PC-3 (cell line): ENCODE results near the gene CSNK1G1.

Source experiments
- EZH2 ChIP-seq: fragments of 300-600 bp; sonication (generic); IDR thresholded peaks from one replicate; pipeline ENCODE4 v1.6.1; 2017; ENCODE audit warnings: antibody characterized with exemption, mild to moderate bottlenecking, low read length; ENCODE audit not compliant: unreplicated experiment
- EZH2phosphoT487 ChIP-seq: fragments of 300-600 bp; sonication (generic); IDR thresholded peaks from 2 replicates; pipeline ENCODE4 v1.6.1; 2018; ENCODE audit warnings: mild to moderate bottlenecking, antibody characterized with exemption, low read length, borderline replicate concordance
- TF ChIP-seq, protein P1 (sequence below): fragments of 300-600 bp; sonication (generic); conservative IDR thresholded peaks from 2 replicates; pipeline ENCODE4 v1.5.1; 2017; ENCODE audit warnings: antibody characterized with exemption, low read depth, mild to moderate bottlenecking, low read length

DNA sequence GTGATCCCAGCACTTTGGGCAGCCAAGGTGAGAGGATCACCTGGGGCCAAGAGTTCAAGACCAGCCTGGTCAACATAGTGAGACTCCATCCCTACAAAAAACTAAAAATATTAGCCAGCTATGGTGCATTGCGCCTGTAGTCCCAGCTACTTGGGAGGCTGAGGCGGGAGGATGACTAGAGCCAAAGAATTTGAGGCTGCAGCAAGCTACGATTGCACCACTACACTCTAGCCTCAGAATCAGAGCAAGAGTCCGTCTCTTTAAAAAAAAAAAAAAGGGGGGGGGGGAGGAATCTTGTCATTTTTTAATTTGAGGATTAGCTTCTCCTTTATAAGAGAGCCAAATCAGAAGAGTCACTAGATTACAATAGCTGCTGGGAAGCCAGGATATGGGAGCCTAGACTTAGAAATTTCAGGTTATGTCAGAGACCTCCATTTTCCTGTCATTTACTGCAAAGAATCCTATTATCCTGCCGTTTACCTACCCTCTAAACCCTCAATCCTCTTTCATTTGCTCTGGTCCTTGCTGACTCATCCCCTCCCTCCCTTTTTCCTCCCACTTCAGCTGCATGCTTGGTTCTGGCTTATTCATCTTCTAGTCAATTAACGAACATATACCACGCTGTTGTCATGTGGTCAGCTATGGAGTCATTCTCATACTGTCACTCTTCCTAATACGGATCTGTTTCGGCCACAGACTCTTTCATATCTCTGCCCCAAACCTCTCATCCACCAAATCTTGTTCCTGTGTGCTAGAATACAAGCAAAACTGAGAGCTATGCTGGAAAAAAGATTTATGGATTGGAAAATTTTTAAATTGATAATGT is 109.4 kb downstream of the CSNK1G1 start:
- TF ChIP-seq EZH2 = no peak
- TF ChIP-seq, protein P1, sequence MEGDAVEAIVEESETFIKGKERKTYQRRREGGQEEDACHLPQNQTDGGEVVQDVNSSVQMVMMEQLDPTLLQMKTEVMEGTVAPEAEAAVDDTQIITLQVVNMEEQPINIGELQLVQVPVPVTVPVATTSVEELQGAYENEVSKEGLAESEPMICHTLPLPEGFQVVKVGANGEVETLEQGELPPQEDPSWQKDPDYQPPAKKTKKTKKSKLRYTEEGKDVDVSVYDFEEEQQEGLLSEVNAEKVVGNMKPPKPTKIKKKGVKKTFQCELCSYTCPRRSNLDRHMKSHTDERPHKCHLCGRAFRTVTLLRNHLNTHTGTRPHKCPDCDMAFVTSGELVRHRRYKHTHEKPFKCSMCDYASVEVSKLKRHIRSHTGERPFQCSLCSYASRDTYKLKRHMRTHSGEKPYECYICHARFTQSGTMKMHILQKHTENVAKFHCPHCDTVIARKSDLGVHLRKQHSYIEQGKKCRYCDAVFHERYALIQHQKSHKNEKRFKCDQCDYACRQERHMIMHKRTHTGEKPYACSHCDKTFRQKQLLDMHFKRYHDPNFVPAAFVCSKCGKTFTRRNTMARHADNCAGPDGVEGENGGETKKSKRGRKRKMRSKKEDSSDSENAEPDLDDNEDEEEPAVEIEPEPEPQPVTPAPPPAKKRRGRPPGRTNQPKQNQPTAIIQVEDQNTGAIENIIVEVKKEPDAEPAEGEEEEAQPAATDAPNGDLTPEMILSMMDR = no peak
- TF ChIP-seq EZH2phosphoT487 = no peak
